Lower lobe of right lung (tissue), 2 donors: Measurements from ENCODE around the gene MED13L. TPM values are rescaled to one million over a fixed set of nuclear protein-coding genes. Genes with fewer than 3 reads are reported as not detected.
"Not testable (repeated sequence)": the region's sequence is repeated elsewhere in the genome, so short reads cannot be mapped to it uniquely, and the experiment has no call there.

Source experiments
- ATAC-seq, 2 donors: fragments of 200-7000 bp; cut with Tn5 transposase; one replicate each; pipeline ENCODE4 v1.9.1; 2020 to 2022; ENCODE audit warnings: mild to moderate bottlenecking in 2 of 2, moderate library complexity in 2 of 2
- DNase-seq: peaks from one replicate; pipeline ENCODE4 v3.0.0-alpha.2; 2020
- H3K27ac ChIP-seq: fragments of 200-600 bp; one replicate; pipeline ENCODE4 v1.8.0; 2022
- H3K27me3 ChIP-seq: fragments of 200-600 bp; one replicate; pipeline ENCODE4 v1.8.0; 2022; ENCODE audit warnings: low read depth
- H3K36me3 ChIP-seq: fragments of 200-600 bp; one replicate; pipeline ENCODE4 v1.8.0; 2022; ENCODE audit warnings: mild to moderate bottlenecking
- H3K4me1 ChIP-seq: fragments of 200-600 bp; one replicate; pipeline ENCODE4 v1.8.0; 2022
- H3K4me3 ChIP-seq: fragments of 200-600 bp; one replicate; pipeline ENCODE4 v1.8.0; 2022; ENCODE audit warnings: mild to moderate bottlenecking
- H3K9me3 ChIP-seq: fragments of 200-600 bp; one replicate; pipeline ENCODE4 v1.8.0; 2022
- intact Hi-C: fragments of 100-400 bp; cut with DNase I; formaldehyde crosslinking; loops from one replicate; pipeline ENCODE4 v1.11.0; 2022
- total RNA-seq: library from RNA; stranded (reverse); fragmentation: NEBNext Ultra II Directional; extraction: Animal tissue kit (Norgen Biotek cat#: 25700); gene quantifications from one replicate; pipeline ENCODE4 v1.2.1, GENCODE V29; 2021
- TF ChIP-seq, protein P1 (sequence below): fragments of 200-600 bp; IDR thresholded peaks from one replicate; pipeline ENCODE4 v1.8.0; 2022; ENCODE audit warnings: antibody characterized with exemption, mild to moderate bottlenecking
- donor health status: DM: no; HTN: yes; CAD: no; lungs with severe emphysema.

The MED13L gene
- total RNA-seq, 1 donor from 2014 or later, result 148 TPM

DNA sequence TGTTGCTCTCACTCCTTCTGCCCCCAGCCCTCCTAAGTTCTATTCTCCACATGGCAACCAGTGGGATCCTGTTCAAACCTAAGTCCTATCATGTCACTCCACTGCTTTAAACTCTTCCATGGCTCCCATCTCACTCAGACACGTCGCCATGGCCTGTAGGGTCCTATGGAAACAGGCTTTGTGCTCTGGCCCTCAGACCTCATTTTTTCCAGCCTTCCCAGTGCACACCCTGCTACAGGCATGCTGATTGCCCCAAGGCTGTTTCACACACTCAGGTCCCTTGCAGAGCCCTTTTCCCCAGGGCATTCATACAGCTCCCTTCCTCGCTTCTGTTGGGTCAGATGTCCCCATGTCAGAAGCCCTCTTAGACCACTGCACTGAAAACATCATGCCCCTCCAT, 11.2 kb upstream of the MED13L start:
- no peak for DNase-seq
- Histone ChIP-seq H3K9me3 (no peaks in the 10 kb centered on the region), H3K4me3 (no peak overlapping the region), H3K27me3 (no peaks in the 10 kb centered on the region), H3K4me1 (peaks cover 4% of the 10 kb centered on the region), H3K36me3 (no peaks in the 10 kb centered on the region), H3K27ac (no peak overlapping the region)
- no peak for ATAC-seq
- TF ChIP-seq, protein P1, sequence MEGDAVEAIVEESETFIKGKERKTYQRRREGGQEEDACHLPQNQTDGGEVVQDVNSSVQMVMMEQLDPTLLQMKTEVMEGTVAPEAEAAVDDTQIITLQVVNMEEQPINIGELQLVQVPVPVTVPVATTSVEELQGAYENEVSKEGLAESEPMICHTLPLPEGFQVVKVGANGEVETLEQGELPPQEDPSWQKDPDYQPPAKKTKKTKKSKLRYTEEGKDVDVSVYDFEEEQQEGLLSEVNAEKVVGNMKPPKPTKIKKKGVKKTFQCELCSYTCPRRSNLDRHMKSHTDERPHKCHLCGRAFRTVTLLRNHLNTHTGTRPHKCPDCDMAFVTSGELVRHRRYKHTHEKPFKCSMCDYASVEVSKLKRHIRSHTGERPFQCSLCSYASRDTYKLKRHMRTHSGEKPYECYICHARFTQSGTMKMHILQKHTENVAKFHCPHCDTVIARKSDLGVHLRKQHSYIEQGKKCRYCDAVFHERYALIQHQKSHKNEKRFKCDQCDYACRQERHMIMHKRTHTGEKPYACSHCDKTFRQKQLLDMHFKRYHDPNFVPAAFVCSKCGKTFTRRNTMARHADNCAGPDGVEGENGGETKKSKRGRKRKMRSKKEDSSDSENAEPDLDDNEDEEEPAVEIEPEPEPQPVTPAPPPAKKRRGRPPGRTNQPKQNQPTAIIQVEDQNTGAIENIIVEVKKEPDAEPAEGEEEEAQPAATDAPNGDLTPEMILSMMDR, result no peak
- intact Hi-C loops, result no loop called here

DNA sequence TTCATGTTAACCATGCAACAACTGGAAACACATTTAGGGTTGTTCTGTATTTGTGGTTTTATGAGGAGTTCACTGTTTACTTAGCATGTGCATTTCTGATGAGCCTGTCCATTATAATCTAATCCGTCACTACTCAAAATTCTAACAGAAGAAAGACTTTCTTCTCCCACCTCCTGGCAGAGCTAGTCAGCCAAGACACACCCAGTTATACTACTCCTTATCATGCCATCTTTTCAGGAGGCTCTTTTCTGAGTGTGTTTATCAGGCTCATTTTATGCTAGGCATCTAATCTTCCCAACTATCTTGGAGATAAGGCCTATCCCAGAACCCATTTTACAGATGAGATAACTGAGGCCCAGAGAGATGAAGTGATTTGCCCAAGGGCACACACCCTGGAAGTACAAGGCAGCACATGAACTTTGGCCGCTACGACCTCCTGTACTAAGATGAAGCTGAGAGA, 10.4 kb upstream of the MED13L start:
- Histone ChIP-seq H3K36me3 (no peaks in the 10 kb centered on the region), H3K9me3 (no peaks in the 10 kb centered on the region), H3K4me1 (peaks cover under 1% of the 10 kb centered on the region), H3K4me3 (no peak overlapping the region), H3K27me3 (no peaks in the 10 kb centered on the region), H3K27ac (no peak overlapping the region)
- TF ChIP-seq, protein P1, result no peak
- ATAC-seq (no peak), DNase-seq (no peak)
- intact Hi-C loops, result no loop called here

DNA sequence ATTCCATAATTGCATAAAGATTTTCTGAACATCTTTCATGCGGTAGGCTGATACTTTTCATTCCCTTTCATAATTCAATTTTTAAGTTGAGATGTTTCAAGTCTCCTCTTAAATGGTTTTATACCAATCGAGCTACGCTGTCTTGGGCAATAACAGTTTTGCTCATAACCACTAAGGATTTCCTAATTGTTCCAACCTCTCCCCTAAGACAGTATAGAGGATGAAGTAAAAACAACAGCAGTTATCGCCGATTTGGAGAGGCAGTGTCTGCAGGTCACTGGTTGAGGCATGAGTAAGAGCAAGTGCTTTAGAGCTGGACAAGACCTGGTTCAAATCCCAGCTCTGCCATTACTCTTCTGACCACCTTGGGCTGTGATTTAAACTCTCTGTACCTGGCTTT, 6.9 kb upstream of the MED13L start:
- DNase-seq (no peak), ATAC-seq (peak; percentile 50 to 64)
- no peak overlapping the region for H3K27ac ChIP-seq
- no peaks in the 10 kb centered on the region for H3K36me3 ChIP-seq
- TF ChIP-seq, protein P1, result no peak
- H3K27me3 ChIP-seq, result no peaks in the 10 kb centered on the region
- H3K4me3 ChIP-seq, result no peak overlapping the region
- intact Hi-C loops, result no loop called here
- H3K4me1 ChIP-seq, result peaks cover 12% of the 10 kb centered on the region
- no peaks in the 10 kb centered on the region for H3K9me3 ChIP-seq

DNA sequence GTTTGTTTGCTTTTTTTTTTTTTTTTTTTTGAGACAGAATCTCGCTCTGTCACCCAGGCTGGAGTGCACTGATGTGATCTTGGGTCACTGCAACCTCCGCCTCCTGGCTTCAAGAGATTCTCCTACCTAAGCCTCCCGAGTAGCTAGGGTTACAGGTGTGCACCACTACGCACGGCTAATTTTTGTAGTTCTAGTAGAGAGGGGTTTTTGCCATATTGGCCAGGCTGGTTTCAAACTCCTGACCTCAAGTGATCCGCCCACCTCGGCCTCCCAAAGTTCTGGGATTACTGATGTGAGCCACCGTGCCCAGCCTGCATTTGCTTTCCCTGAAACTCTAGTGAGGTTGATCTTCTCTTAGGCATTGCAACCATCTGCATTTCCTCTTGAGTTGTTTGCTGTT, 6.4 kb upstream of the MED13L start:
- peaks cover 12% of the 10 kb centered on the region for H3K4me1 ChIP-seq
- H3K27me3 ChIP-seq, intact Hi-C loops, H3K27ac ChIP-seq, H3K4me3 ChIP-seq, ATAC-seq, H3K36me3 ChIP-seq, DNase-seq, H3K9me3 ChIP-seq: not testable (repeated sequence)

DNA sequence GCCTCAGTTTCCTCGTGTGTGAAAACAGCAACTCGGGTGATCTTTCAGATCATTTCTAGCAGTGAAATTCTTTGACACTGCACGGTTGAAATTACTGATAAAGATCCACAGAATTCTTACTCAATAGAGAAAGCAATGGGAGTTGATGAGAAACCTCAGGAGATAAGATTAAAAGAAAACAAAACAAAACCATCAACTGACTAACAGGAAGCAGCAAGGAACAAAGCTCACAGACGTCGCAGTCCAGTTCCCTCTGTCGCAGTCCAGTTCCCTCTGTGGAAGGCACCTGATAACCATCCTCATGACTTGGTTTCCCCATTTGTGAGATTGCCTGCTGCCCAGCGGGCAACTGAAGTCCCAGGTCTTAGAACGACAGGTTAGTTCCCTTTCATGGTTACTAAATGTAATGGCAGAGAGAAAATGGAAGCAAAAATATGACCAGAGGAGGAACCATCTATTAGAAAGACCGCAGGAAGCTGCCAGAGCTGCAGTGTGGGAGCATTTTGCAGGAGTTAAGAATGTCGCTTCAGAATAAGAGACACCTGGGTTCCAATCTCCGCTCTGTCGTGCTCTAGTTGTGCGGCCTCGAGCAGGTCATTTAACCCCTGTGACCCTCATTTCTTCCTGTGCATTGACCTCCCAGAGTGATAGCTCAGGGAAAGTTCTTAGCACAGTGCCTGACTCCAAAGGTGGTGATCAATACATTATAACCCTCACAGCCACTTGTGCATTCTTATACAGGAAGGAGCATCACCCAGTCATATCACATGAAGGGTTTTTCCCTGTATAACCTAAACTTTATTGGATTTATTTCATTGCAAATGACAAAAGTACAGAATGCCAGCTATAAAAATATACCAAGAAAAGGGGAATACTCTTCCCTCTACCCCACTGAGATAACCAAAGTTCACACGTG, 5.1 kb upstream of the MED13L start:
- DNase-seq (no peak), ATAC-seq (no peak)
- H3K4me1 ChIP-seq, result peaks cover 19% of the 10 kb centered on the region
- no peaks in the 10 kb centered on the region for H3K36me3 ChIP-seq
- intact Hi-C loops, result no loop called here
- peak overlapping the region; percentile 32 for H3K4me3 ChIP-seq
- TF ChIP-seq, protein P1, result no peak
- no peaks in the 10 kb centered on the region for H3K27me3 ChIP-seq
- H3K9me3 ChIP-seq, result no peaks in the 10 kb centered on the region
- H3K27ac ChIP-seq, result peak overlapping the region; percentile 56

DNA sequence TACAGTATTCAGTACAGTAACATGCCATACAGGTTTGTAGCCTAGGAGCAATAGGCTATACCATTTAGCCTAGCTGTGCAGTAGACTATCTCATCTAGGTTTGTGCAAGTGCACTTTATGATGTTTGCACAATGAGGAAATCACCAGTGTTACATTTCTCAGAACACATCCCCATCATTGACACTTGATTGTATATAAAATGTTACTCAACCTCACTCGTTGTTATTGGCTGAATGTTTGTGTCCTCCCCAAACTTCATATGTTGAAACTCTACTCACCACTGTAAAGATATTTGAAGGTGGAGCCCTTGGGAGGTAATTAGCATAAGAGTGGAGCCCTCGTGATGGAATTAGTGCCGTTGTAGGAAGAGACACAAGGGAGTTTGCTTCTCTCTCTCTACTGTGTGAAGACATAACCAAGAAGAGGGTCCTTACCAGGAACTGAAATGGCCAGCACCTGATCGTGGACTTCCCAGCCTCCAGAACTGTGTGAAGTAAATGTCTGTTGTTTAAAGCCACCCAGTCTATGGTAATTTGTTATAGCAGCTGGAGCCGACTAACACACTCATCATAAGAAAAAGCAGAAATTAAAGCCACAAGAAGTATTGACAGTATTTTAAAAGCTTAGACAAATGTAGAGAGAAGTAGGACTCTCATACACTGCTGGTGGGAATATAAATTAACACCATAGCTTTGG, 3.2 kb upstream of the MED13L start:
- ATAC-seq, result no peak
- TF ChIP-seq, protein P1, result no peak
- intact Hi-C loops, result no loop called here

More for the DNA sequence above, 3.2 kb upstream of the MED13L start:
- Histone ChIP-seq H3K4me1 (peaks cover 21% of the 10 kb centered on the region), H3K27ac (no peak overlapping the region), H3K27me3 (no peaks in the 10 kb centered on the region), H3K9me3 (no peaks in the 10 kb centered on the region), H3K36me3 (no peaks in the 10 kb centered on the region), H3K4me3 (no peak overlapping the region)
- DNase-seq, result no peak
